GM10847 (cell line): ENCODE results near the gene TSPOAP1.

Experiments
- POLR2A ChIP-seq: IDR thresholded peaks from 2 replicates; pipeline ENCODE4 v1.6.1; 2011; ENCODE audit not compliant: insufficient read length; ENCODE audit errors: extremely low read depth

TSPOAP1 gene, protein sequence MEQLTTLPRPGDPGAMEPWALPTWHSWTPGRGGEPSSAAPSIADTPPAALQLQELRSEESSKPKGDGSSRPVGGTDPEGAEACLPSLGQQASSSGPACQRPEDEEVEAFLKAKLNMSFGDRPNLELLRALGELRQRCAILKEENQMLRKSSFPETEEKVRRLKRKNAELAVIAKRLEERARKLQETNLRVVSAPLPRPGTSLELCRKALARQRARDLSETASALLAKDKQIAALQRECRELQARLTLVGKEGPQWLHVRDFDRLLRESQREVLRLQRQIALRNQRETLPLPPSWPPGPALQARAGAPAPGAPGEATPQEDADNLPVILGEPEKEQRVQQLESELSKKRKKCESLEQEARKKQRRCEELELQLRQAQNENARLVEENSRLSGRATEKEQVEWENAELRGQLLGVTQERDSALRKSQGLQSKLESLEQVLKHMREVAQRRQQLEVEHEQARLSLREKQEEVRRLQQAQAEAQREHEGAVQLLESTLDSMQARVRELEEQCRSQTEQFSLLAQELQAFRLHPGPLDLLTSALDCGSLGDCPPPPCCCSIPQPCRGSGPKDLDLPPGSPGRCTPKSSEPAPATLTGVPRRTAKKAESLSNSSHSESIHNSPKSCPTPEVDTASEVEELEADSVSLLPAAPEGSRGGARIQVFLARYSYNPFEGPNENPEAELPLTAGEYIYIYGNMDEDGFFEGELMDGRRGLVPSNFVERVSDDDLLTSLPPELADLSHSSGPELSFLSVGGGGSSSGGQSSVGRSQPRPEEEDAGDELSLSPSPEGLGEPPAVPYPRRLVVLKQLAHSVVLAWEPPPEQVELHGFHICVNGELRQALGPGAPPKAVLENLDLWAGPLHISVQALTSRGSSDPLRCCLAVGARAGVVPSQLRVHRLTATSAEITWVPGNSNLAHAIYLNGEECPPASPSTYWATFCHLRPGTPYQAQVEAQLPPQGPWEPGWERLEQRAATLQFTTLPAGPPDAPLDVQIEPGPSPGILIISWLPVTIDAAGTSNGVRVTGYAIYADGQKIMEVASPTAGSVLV (N-terminal part only)

DNA sequence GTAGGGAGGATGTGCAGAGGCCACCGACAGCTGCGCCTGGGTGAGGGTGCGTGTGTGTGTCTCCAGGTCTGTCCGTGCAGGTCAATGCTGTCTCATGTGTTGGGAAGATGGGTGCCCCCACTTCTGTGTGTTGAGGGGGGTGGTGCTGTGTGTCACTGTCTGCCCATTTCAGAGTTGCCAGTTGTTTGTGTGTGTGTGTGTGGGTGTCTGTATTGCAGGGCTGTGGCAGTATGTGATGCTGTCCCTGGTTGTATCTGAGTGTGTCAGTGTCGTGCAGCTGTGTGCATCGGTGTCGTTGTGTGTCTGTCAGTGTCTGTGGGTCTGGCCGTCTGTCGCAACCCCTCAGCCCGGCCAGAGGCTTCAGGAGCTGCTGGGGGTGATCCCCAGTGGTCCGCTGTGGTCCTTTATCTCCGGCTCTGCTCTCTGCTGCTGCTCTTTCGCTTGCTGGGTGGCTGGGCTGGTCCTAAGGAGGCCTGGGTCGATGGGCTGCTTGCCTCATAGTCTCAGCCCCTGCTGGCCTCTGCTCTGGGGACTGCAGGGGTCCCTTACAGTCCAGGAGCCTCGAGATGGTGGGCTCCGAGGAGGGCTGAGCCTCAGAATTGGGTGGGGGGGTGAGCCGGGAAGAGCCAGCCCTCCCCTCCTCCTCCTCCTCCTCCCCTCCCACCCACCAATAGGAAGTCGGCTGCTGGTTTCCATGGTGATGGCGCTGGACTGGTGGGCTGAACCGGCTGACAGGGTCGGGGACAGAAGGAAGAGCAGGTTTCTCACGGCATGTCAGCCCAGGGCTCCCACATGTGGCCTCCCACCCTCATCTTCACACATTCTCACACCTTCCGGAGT lies at the start of gene TSPOAP1:
TSPOAP1 (minus strand) TSS at position 601 of the 840 bp plus-strand sequence. CDS start 875 bp downstream, outside the sequence.
- no peak for TF ChIP-seq POLR2A

DNA sequence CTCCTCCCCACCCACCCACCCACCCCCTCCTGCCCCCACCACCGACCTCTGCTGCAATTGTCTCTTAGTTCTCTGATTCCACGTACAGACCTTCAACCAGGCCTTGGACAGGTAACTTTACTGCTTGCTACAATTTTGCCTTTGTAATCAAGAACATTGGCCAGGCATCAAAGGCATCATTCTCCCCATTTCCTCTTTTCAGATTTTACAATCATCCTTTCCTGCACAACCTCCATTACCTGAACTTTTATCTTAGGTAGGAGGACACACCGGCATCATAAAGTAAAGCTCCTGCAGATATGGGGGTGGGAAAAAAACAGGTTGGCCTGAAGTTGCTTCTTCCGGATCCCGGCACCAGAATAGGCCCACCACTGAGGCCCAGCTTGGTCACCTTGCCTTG lies 49.1 kb upstream of the TSPOAP1 start:
- no peak for TF ChIP-seq POLR2A

DNA sequence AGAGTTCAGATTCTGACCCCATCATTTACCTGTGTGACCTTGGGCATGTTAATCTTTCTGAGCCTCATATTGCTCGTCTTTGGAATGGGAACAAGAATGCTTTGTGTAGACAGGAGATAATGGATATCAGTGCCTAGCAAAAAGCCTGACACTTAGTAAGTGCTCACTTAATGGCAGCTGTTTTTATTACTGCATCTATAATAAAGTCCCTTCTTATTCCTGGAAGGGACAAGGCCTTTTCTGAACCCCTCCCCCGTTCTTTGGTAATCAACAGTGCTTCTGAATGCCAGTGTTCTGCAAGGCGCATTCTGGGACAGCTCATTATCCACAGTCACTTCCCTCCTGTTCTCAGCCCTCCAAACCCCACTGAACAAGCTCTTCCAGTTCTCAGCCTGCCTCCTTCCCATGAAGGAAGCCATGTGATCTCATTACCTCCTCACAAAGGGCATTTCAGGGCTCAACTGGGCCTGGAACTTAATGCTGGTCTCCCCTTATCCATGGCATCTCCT lies 48.6 kb upstream of the TSPOAP1 start:
- no peak for TF ChIP-seq POLR2A

DNA sequence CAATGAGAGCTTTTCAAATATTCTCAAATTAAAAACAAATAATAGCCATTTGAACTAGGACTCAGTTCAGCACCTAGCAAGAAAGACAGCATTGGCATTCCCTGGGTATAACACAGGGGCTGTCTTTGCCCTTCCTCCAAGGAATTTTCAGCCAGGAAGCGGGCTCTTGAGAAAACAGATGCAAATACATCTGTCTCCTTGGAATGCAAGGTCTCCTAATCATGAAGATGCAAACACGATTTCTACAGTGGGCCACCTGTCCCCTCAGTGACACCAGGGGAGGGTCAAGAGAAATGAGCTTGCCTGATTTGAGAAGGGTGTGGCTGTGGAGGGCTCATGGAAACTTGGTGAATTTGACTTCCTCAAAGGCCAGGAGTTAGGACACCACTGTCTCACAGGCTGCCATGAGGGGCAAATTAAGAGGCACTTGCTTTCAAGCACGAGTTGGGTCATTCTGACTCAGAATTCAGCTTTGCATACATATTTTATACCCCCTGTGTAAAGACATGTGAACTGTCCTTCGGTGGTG lies 47.9 kb upstream of the TSPOAP1 start:
- TF ChIP-seq POLR2A, result no peak

DNA sequence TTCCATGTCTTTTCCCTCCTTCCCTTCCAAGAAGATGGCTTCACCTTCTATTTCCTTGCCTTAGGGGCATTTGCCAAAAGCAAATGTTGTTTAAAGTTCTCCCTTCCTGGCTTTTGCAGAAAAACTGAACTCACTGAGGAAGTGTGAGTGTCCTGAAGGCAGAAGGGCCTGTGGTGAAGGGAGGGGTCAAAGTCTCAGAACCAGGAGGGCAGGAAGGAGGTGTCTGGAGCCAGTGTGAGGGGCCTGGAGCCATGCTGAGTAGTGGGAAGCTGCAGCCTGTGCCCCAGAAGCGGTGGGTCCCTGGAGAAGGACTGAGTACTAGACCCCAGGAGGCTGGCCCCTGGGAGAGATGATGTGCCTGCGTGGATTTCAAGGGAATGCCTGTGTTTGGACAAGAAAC lies 47.2 kb upstream of the TSPOAP1 start:
- no peak for TF ChIP-seq POLR2A

DNA sequence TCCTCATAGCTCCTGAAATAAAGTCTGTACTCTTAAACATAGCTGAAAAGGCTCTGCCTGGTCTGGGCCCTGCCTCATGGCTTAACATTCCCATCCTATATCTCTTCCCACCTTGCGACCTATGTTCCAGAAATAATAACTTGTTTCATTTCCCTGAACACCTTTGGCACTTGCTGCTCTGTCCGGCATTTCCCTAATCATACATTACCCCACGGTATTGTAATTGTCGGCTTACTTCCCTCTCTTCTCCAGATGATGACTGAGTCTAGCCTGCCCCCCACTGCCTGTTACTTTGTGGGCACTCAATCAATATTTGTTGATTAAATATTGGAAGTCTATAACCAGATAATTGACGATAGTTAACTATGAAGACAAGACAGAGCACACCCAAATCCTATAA lies 46.7 kb upstream of the TSPOAP1 start:
- no peak for TF ChIP-seq POLR2A

DNA sequence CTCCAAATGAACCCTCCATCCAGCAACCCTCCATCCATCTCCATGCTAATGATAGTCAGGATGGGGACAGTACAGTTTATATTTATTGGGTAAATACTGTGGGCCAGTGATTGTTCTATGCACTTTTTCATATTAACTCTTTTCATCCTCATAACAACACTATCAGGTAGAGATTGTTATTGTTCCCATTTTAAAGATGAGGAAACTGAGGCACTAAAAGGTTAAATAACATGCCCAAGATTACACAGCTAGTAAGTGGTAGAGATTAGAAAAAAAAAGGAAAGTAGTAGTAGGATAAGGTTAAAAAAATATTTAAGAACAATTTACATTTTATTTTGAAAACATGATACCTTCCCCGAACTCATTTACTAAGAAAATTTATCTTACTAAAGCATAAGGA lies 45.3 kb upstream of the TSPOAP1 start:
- no peak for TF ChIP-seq POLR2A

DNA sequence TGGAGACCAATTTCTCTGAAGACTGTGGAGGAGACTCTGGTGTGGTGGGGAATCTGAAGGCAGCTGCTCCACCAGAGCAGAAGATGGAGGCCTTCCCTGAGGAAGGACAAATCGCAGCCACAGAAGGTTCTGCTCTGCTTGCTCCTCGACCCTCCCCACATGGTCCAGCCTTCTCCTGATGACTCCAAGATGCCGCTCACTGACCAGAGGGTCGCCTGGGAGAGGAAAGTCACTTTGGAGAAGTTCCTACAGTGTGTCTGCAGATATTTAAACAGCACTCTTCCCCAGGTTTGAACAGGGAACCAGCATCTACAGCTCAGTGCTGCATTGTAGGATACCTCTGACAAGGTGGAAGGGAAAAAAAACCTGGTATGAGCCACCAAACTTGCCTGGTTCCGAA lies 44.4 kb upstream of the TSPOAP1 start:
- no peak for TF ChIP-seq POLR2A

DNA sequence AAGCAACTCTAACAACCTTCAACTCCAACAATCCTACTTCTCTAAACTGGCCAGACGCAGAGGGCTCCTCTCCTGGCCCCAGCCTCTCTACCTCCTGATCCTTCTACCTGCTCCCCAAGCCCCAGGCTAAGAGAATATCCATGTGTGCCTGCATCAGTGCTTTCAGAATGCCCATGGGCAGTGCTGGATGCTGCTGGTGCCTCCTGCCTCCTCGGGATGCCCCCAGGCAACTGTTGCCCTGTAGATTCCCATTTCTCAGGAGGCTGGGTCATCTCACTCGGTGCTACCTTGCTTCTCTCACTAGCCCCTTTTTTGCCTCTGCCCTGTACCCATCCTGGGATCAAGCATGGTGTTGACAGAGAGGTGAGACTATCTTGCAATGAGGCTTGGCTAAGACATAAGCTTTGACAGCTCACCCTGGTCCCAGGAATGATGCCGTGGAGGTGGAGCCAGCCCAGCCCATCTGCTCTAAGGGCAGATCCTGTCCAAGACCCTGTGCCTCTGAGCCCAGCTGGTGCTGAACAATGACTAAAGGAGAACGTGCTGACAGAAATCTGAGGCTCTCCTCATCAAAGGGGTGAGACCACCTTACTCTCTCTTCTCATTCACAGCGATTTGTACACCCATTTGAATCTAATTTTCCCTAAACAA lies 42.8 kb upstream of the TSPOAP1 start:
- TF ChIP-seq POLR2A, result no peak

DNA sequence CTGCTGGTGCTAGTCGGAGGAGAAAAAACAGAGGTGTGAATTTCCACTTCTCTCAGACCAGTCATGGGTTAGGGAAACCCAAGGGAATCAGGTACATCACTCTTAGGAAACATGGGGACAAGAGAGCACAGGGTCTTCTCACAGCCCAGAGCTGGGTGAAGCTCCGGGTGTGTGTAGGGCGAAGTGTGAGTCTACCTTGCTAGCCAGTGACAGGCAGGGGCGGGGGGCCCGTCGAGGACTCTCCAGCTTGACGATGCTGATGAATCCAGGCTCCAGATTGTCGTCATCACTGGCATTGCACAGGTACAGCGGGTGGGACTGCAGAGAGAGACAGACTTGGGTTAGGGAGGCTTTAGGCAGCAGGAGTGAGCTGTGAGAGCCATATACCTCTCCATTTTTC lies 42.1 kb upstream of the TSPOAP1 start:
- no peak for TF ChIP-seq POLR2A

DNA sequence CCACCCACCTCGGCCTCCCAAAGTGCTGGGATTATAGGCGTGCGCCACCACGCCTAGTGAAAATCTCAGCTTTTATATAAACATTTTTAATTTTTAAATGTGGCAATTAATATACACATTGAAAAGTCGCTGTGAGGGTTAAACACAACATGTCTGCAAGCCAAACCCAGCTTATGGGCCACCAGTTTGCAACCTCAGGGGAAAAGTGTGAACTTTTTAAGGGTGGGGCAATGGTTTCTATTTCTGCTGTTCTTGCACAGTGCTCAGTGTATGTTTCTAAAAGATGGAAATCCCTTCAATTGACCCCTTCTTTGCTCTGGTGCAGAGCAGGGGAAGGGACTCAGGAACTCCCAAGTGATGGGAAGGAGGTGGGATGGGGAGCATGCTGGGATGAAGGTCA lies 41.7 kb upstream of the TSPOAP1 start:
- no peak for TF ChIP-seq POLR2A

DNA sequence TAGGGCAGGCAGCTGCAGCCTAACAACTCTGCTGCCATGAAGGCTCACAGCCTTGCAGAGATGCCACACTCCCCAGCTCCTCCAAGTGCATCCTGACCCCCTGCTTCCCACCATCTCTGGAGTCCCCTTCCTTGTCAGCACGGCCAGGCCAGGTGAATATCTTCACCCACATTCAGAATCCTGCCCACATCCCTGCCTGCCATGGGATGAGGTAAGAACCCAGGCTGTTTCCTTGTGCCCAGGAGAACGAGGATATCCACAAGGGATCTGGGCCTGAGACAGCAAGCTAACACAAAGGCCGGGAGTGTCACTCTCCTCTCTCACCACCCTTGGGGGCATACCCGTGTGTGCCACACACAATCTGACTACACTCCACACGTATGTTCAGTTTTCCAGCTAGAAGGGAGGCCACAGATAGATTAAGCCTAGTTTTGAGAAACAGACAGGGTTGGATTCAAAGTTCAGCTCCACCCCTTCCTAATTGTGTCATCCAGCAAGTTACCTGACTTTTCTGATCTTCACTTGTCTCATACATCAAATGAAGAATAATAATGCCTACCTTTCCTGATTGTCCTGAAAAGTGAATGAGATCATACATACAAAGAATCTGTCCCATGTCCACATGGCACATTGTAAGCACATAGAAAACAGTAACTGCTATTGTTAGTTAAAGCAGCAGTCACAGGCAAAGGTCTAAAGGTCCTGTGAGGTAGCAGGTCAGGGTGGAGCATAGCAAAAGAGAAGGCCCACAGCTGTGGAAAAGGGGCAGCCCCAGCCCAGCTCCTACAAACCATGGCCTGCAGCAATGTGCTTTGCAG lies 40.8 kb upstream of the TSPOAP1 start:
- TF ChIP-seq POLR2A, result no peak

DNA sequence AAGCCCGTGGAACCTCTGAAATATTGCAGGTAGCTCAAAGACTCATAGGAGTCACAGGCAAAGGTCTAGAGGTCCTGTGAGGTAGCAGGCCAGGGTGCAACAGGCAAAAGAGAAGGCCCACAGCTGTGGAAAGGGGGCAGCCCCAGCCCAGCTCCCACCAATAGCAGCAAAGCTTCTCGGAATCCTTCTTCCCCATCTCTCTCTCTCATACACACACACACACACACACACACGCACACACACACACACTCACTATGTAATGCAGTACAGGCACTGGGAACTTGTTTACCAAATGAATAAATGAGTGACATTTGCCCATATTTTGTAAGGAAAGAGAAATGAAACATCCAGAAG lies 40.2 kb upstream of the TSPOAP1 start:
- no peak for TF ChIP-seq POLR2A
